Loucy (cell line): ENCODE measurements around the gene PTTG1IP2.

ENCODE experiments used
- H2AFZ ChIP-seq: fragments of 200-600 bp; sonication (generic); 2 replicates; pipeline ENCODE4 v1.6.0; 2016; ENCODE audit warnings: antibody characterized with exemption, mild to moderate bottlenecking, low read length, moderate library complexity
- H3F3A ChIP-seq: fragments of 200-600 bp; 2 replicates; pipeline ENCODE4 v1.6.0; 2016; ENCODE audit warnings: antibody characterized with exemption, low read depth, mild to moderate bottlenecking
- H3K27me3 ChIP-seq: fragments of 200-600 bp; sonication (generic); 2 replicates; pipeline ENCODE4 v1.6.1; 2014; ENCODE audit warnings: low read length, mild to moderate bottlenecking; ENCODE audit not compliant: insufficient read depth, poor library complexity, severe bottlenecking
- H3K36me3 ChIP-seq: fragments of 200-600 bp; sonication (generic); 2 replicates; pipeline ENCODE4 v1.6.1; 2016; ENCODE audit warnings: low read length; ENCODE audit not compliant: insufficient read depth
- H3K4me1 ChIP-seq: fragments of 200-600 bp; sonication (generic); 2 replicates; pipeline ENCODE4 v1.5.1; 2014; ENCODE audit warnings: low read length, mild to moderate bottlenecking; ENCODE audit not compliant: insufficient read depth, poor library complexity, severe bottlenecking
- H3K4me2 ChIP-seq: fragments of 200-600 bp; sonication (generic); 2 replicates; pipeline ENCODE4 v1.6.0; 2014; ENCODE audit warnings: antibody characterized with exemption, low read length, low read depth, mild to moderate bottlenecking; ENCODE audit not compliant: poor library complexity, severe bottlenecking
- H3K4me3 ChIP-seq: fragments of 200-600 bp; sonication (generic); 2 replicates; pipeline ENCODE4 v1.5.1; 2014; ENCODE audit warnings: low read length, mild to moderate bottlenecking, mixed read lengths; ENCODE audit not compliant: poor library complexity, severe bottlenecking
- H3K79me2 ChIP-seq: fragments of 200-600 bp; sonication (generic); 2 replicates; pipeline ENCODE4 v1.6.1; 2014; ENCODE audit warnings: low read length; ENCODE audit not compliant: insufficient read depth
- H3K9ac ChIP-seq: fragments of 200-600 bp; sonication (generic); 2 replicates; pipeline ENCODE4 v1.6.0; 2014; ENCODE audit warnings: mild to moderate bottlenecking, low read depth, low read length, moderate library complexity; ENCODE audit not compliant: poor library complexity, severe bottlenecking
- H3K9me2 ChIP-seq: fragments of 200-600 bp; sonication (generic); replicated peaks from 2 replicates; pipeline ENCODE4 v1.6.1; 2016; ENCODE audit warnings: low read depth, low read length, mixed read lengths
- H3K9me3 ChIP-seq: fragments of 200-600 bp; sonication (generic); 2 replicates; pipeline ENCODE4 v1.6.1; 2014; ENCODE audit warnings: mild to moderate bottlenecking, antibody characterized with exemption, low read length, low read depth; ENCODE audit not compliant: insufficient read depth
- H4K20me1 ChIP-seq: fragments of 200-600 bp; sonication (generic); 2 replicates; pipeline ENCODE4 v1.6.0; 2014; ENCODE audit warnings: antibody characterized with exemption, low read length, mild to moderate bottlenecking; ENCODE audit not compliant: insufficient read depth, poor library complexity, severe bottlenecking
- EZH2phosphoT487 ChIP-seq: fragments of 200-600 bp; IDR thresholded peaks from 2 replicates; pipeline ENCODE4 v1.6.1; 2018; ENCODE audit warnings: antibody characterized with exemption, mild to moderate bottlenecking, moderate library complexity, borderline replicate concordance
- TF ChIP-seq, protein P1 (sequence below): fragments of 200-600 bp; sonication (generic); conservative IDR thresholded peaks from 2 replicates; pipeline ENCODE4 v1.5.1; 2014; ENCODE audit warnings: mild to moderate bottlenecking, antibody characterized with exemption, low read length

The PTTG1IP2 gene

DNA sequence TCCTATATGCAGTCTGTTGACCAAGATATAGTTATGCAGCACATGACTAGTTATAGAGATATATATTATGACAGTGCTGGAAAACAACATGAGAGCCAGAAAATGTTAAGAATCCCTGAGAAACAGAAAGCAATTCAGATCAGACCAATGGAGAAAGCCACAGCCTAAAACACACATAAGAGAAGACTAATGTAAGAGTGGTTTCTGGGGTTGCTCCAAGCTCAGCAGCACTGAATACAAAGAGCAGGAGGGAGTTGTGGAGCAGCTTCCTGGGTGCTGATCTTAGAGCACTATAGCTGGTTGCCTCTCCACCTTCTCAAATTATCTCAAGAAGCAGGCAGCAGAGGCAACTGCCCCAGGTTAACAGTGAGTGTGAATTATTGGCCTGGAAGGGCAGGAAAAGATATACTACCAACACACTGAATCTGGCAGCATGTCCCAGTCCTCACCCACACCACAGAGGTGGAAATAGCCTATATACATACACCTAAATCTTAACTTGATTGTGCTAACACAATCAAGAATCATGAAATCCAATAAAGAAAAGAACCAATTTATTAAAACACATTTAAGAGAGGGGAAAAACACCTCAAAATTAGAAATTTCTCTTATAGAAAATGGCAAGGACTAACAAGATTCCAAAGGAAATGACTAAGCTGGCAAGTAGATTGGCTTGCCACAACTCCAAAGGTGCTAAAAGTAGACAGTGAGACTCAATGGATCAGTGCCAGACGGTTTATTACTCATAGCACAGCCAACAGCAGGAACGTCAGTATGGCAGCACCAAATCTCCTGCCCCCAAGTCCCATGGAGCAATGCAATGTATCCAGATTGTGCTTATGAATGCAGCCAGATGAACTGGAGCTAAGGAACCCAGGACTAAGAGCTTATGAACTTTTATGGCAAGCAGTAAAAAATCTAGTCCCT lies 5.1 kb downstream of the PTTG1IP2 start:
- H3K4me2 ChIP-seq, result no peak overlapping the region
- H3K4me1 ChIP-seq, result no peaks in the 10 kb centered on the region
- TF ChIP-seq, protein P1, sequence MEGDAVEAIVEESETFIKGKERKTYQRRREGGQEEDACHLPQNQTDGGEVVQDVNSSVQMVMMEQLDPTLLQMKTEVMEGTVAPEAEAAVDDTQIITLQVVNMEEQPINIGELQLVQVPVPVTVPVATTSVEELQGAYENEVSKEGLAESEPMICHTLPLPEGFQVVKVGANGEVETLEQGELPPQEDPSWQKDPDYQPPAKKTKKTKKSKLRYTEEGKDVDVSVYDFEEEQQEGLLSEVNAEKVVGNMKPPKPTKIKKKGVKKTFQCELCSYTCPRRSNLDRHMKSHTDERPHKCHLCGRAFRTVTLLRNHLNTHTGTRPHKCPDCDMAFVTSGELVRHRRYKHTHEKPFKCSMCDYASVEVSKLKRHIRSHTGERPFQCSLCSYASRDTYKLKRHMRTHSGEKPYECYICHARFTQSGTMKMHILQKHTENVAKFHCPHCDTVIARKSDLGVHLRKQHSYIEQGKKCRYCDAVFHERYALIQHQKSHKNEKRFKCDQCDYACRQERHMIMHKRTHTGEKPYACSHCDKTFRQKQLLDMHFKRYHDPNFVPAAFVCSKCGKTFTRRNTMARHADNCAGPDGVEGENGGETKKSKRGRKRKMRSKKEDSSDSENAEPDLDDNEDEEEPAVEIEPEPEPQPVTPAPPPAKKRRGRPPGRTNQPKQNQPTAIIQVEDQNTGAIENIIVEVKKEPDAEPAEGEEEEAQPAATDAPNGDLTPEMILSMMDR, result no peak
- TF ChIP-seq EZH2phosphoT487, result no peak
- no peaks in the 10 kb centered on the region for H3K79me2 ChIP-seq
- no peaks in the 10 kb centered on the region for H3K9me3 ChIP-seq
- H3K9me2 ChIP-seq, result no peaks in the 10 kb centered on the region
- H3K4me3 ChIP-seq, result no peak overlapping the region
- H4K20me1 ChIP-seq, result no peaks in the 10 kb centered on the region
- H3K36me3 ChIP-seq, result no peaks in the 10 kb centered on the region
- H2AFZ ChIP-seq, result no peak overlapping the region
- no peak overlapping the region for H3K9ac ChIP-seq
- H3K27me3 ChIP-seq, result no peaks in the 10 kb centered on the region
- H3F3A ChIP-seq, result no peaks in the 10 kb centered on the region

DNA sequence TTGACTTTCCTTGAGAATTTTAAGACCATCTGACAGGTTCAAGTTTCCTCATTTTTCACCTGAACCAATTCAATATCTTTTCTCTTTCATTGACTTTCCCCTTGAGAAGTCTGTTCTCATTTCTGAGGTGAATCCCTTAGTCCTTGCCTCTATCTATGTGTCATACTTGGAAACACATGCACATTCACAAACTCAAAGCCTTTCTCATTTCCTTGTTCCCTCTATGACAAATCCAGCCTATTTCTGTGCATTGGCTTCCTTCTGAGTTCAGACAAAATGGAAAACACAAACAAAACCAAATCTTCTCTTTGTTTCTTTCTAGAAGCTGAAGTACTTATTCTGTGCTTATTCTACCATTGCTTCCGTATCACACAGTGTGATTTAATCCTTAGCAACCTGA lies 13.8 kb downstream of the PTTG1IP2 start:
- no peaks in the 10 kb centered on the region for H3K36me3 ChIP-seq
- no peaks in the 10 kb centered on the region for H3K4me1 ChIP-seq
- no peak overlapping the region for H3K4me2 ChIP-seq
- no peaks in the 10 kb centered on the region for H3K79me2 ChIP-seq
- no peaks in the 10 kb centered on the region for H3F3A ChIP-seq
- no peaks in the 10 kb centered on the region for H4K20me1 ChIP-seq
- TF ChIP-seq, protein P1, result no peak
- TF ChIP-seq EZH2phosphoT487, result no peak
- no peaks in the 10 kb centered on the region; the same call in 1 of the 2 replicates for H3K9me2 ChIP-seq
- no peak overlapping the region for H3K4me3 ChIP-seq
- H2AFZ ChIP-seq, result no peak overlapping the region
- H3K27me3 ChIP-seq, result no peaks in the 10 kb centered on the region
- no peaks in the 10 kb centered on the region for H3K9me3 ChIP-seq
- no peak overlapping the region for H3K9ac ChIP-seq

DNA sequence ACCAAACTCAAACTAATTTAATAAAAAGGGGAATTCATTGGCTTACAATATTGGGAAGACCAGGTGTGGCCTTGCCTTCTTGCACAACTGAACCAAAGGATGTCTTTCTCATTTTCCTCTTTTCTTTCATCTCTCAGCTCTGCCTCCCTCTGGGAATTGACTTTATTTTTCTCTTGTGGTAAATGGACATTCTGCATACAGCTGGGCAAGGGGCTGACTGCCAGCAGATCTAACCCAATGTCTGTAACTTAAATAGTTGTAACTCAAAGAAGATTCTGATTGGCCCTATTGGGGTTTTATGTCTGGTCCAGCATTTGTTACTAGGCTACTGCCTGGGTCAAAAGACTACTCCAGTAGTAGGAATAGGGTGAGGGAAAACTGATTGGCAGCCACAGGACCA lies 15.3 kb downstream of the PTTG1IP2 start:
- TF ChIP-seq, protein P1, result no peak
- TF ChIP-seq EZH2phosphoT487, result no peak
- Histone ChIP-seq H3K27me3 (no peaks in the 10 kb centered on the region), H3K4me2 (no peak overlapping the region)

More for the DNA sequence above, 15.3 kb downstream of the PTTG1IP2 start:
- Histone ChIP-seq H4K20me1 (no peaks in the 10 kb centered on the region), H3K9me3 (no peaks in the 10 kb centered on the region), H3K9ac (no peak overlapping the region), H3K4me3 (no peak overlapping the region), H3F3A (no peaks in the 10 kb centered on the region), H3K4me1 (no peaks in the 10 kb centered on the region), H3K9me2 (no peaks in the 10 kb centered on the region; the same call in 1 of the 2 replicates), H2AFZ (no peak overlapping the region), H3K36me3 (no peaks in the 10 kb centered on the region), H3K79me2 (no peaks in the 10 kb centered on the region)
